ENCODE results near the gene UBE2I.

UBE2I gene

DNA sequence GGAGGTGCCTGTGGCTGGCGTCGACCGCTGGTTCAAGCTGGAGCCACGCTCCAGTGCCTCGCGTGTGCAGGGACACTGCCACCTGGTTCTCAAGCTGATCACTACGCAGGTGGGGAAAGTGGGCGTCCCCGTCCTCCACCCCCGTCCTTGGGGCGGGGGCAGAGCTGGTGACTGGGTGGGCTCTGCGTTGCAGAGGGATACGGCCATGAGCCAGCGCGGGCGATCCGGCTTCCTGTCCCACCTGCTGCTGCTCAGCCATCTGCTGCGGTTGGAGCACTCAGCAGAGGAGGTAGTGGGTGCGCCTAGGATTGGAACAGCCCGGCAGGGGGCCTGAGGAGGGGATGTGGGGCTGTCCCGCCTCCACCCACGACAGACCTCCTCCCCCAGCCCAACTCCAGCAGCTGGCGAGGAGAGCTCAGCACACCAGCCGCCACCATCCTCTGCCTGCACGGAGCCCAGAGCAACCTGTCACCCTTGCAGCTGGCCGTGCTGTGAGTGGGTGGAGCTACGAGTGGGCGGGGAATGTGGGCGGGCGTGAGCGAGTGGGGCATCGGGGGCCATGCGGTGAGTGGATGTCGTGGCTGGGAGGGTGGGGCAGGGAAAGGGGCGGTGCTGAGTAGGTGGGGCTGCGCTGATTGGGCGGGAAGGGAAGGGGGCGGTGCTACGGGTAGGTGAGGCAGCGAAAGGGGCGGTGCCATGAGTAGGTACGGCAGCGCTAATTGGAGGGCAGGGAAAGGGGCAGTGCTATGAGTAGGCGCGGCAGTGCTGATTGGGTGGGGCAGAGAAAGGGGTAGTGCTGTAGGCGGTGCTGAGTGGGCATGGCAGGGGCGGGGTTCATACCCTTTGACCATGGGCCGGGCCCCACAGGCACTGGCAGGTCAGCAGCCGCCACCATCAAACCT, 33.3 kb downstream of the UBE2I start:
- peak; percentile 78 to 93 for DNase-seq (ENCODE audit: low read depth in 2 of 2)

DNA sequence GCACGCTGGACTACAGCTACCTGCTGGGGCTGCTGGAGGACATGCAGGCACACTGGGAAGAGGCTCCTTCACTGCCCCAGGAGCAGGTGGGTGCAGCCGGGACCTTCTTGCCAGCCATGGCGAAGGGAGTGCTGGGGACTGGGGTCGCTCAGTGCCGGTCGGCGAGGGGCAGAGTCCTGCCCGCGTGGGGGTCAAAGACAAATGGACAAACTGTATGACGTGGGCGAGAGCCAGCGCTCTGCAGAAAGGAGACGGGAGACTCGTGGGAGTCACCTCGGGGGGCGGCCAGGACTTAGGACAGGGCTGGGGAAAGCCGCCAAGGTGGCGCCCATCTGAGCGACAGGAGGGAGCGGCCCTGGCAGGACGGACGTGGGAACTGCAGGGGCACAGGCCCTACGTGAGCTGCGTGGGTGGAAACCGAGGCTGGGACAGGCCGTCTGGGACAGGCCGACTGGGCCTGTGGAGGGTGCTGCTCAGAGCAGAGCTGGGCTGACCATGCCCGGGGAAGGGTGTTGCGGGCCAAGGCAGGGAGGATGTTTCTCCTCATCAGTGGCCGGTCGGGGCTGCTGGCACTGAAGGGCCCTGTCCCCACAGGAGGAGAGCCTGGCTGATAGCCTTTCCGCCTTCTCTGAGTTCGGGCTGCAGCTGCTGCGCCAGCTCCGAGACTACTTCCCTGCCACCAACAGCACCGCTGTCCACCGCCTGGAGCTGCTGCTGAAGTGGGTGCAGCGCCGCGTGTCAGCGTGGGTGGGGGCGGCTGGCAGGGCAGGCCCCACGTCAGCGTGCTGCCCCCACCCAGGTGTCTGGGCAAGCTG, 34.2 kb downstream of the UBE2I start:
- DNase-seq (ENCODE audit: low read depth in 2 of 2): no peak

DNA sequence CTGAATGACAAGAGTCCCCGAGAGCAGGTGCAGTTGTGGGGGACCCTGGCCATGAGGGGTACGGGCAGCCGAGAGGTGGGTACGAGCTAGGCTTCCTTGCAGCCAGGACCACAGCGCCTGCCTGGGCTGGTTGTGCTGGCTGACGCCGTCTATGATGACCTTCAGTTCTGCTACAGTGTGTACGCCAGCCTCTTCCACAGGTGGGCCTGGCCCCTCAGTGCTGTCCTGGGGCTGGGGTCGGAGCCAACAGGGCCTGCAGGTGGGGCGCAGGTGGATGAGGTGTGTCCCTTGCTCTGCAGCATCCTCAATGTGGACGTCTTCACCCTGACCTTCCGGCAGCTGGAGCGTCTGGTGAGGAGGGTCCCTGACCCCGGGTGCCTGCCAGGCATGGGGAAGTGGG, 35.1 kb downstream of the UBE2I start:
- DNase-seq (ENCODE audit: low read depth in 2 of 2): no peak

DNA sequence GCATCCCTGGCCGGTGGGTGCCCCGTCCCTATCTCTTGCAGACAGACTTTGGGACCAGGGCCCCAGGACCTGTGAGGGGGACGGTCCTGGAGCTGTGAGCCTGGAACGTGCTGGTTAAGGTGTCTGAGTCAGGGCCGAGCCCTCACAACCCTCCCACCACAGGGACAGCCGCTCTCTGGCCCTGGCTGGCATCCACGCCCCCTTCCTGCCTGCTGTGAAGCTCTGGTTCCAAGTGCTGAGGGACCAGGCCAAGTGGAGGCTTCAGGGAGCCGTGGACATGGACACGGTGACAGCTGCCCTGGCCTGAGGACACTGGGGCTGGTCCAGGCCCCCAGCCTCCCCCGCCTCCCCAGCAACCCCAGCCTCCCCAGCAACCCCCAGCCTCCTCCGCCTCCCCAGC, 35.7 kb downstream of the UBE2I start:
- no peak for DNase-seq (ENCODE audit: low read depth in 2 of 2)

DNA sequence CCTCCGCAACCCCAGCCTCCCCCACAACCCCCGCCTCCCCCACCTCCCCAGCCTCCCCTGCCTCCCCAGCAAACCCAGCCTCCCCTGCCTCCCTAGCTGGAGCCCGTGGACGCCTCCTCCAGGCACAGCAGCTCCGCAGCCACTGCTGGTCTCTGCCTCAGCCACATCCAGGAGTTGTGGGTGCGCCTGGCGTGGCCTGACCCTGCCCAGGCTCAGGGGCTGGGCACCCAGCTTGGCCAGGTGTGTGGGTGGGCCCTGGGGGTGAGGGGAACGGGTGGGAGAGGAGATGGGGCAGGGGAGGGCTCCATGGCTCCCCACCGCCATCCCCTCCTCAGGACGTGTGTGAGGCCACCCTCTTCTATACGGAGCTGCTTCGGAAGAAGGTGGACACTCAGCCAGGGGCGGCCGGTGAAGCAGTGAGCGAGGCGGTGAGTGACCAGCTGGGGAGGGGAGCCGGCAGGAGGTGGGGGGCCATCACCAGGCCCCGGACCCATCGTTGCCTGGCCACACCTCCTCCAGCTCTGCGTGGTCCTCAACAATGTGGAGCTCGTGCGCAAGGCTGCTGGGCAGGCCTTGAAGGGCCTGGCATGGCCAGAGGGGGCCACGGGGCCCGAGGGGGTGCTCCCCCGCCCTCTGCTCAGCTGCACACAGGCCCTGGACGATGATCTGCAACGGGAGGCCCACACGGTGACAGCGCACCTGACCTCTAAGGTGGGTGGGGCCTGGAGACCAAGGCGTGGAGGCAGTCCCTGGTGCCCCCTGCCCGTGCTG, 36.4 kb downstream of the UBE2I start:
- DNase-seq (ENCODE audit: low read depth in 2 of 2): no peak

DNA sequence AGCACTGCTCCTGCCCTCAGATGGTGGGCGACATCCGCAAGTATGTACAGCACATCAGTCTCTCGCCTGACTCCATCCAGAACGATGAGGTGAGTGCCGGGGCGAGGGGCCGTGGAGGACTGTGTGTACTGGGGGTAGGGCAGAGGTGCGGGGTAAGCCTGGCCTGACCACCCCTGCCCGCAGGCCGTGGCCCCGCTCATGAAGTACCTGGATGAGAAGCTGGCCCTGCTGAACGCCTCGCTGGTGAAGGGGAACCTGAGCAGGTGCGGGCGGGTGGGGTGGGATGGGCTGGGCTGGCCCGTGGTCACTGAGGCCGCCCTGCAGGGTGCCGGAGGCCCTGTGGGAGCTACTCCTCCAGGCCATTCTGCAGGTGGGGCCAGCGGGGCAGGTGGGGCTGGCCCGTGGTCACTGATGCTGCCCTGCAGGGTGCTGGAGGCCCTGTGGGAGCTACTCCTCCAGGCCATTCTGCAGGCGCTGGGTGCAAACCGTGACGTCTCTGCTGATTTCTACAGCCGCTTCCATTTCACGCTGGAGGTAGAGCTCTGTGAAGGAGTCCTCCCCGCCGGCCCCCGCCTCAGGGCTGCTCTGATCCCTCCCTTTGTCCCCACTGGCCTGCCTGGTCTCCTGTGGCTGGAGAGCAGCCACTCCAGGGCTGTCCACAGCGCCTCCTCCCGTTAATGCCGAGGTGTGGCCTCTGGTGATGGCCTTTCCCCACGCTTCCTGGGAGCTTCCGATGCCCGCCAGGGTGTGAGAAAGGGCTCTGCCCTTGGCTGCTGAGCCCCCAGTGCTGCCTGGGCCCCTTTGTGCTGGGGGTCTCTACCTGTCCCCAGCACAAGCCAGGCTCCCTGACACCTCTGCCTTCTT, 37.2 kb downstream of the UBE2I start:
- DNase-seq (ENCODE audit: low read depth in 2 of 2): no peak

DNA sequence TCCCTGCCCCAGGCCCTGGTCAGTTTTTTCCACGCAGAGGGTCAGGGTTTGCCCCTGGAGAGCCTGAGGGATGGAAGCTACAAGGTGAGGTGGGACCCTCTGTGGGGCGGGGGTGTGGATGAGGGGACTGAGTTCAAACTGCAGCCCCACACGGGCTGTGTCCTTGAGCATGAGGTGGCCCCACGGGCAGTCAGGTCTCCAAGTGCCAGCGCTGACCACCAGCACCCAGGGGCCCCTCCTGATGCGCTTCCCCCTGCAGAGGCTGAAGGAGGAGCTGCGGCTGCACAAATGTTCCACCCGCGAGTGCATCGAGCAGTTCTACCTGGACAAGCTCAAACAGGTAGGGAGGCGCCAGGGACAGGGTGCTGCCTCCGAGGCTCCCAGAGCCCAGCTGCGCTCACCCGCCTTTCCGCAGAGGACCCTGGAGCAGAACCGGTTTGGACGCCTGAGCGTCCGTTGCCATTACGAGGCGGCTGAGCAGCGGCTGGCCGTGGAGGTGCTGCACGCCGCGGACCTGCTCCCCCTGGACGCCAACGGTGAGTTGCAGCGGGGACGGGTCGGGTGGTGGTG, 37.9 kb downstream of the UBE2I start:
- no peak for DNase-seq (ENCODE audit: low read depth in 2 of 2)

DNA sequence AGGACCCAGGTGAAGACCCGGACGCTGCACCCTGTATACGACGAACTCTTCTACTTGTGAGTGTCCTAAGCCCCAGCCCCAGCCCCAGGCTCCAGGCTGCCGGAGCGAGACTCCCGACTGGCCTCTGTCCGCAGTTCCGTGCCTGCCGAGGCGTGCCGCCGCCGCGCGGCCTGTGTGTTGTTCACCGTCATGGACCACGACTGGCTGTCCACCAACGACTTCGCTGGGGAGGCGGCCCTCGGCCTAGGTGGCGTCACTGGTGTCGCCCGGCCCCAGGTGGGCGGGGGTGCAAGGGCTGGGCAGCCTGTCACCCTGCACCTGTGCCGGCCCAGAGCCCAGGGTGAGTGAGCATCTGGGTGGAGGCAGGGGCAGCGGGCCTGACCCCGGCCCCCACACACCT, 38.5 kb downstream of the UBE2I start:
- DNase-seq (ENCODE audit: low read depth in 2 of 2): no peak

DNA sequence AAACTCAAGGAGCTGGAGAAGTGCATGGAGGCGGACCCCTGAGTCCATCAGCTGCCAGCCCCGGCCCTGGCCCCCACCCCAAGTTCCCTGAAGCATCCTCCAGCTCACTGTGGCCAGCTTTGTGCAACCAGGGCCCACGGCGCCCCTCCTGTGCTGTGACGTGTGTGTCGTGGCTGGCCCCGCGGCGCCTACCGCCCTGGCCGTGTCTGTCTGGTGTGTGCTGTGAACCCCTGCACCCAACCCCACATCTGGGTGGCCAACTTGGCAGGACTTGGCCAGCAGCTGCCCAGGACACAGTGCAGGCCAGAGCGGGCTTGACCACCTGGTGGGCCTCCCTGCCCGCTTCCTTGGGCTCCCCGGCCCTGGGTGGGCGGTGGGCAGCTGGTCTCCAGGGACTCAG, 39.0 kb downstream of the UBE2I start:
- no peak for DNase-seq (ENCODE audit: low read depth in 2 of 2)

DNA sequence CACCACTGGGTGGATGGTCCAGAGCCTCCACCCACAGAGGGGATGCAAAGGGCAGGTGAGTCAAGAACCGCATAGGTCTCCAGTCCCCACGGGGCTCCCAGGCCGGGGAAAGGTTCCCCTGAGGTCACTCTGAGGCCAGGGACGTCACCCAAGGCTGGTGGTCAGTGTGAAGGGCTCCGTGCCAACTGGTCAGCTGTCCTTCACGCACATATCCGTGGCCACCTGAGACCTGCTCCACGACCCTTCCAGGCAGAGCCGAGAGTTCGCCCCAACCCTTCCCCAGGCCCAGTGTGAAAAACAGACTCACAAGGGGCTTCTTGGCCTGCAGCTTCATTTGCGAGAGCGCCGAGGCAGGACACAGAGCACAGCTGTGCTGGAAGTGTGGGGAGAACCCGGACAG, 39.5 kb downstream of the UBE2I start:
- DNase-seq (ENCODE audit: low read depth in 2 of 2): no peak

DNA sequence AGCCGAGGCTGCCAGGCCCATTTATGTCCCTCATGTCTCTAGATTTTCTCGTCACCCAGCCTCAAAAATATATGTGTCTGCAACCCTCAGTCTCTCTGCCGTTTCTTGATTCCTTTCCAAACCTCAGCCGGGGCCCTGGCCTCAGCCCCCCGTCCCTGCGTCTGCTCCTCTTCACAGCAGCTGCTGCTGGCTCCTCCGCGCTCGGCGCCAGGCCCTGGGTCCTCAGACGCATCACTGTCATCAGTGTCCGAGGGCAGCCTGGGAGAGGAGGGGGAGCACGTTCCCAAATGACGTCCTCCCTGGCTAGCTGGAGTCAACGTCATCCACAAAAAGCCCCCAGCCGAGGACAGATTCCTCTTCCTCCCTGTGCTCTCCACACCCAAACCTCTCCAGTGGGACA, 39.9 kb downstream of the UBE2I start:
- no peak for DNase-seq (ENCODE audit: low read depth in 2 of 2)

DNA sequence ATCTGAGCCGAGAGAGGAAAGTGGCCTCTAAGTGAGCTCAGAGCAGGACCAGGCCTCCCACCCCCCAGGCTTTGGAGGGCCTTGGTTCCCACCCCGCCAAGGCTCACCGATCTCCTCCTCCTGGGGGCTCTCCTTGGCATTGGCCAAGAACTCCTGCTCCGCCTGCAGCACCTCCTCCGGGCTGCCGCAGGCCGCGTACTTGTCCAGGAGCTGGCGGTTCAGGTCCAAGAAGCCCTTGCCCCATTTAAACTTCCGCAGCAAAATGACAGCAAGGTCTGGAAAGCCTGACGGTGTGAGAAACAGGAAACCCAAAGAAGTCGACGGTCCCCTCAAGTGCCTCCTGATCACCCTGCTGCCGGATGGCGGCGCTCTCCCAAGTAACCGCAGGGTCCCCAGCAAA, 40.5 kb downstream of the UBE2I start:
- DNase-seq (ENCODE audit: low read depth in 2 of 2): no peak

DNA sequence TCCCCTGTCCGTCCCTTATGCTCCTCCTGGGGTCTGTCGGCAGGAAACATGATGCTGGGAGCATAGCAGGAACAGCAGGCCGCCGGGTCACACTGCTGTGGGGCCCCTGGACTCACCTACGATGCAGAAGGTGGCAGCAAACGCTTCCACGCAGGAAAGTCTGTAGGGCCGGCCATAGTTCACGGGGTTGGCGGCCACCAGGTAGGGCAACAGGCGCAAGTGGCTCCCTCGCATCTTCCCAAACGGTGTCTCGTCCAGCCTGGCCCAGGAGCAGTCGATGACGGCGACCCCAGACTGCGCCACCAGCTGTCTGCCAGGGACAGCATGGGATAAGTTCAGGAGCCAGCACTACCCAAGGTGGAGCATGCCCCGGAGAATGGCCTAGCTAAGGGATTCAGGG, 41.3 kb downstream of the UBE2I start:
- no peak for DNase-seq (ENCODE audit: low read depth in 2 of 2)

DNA sequence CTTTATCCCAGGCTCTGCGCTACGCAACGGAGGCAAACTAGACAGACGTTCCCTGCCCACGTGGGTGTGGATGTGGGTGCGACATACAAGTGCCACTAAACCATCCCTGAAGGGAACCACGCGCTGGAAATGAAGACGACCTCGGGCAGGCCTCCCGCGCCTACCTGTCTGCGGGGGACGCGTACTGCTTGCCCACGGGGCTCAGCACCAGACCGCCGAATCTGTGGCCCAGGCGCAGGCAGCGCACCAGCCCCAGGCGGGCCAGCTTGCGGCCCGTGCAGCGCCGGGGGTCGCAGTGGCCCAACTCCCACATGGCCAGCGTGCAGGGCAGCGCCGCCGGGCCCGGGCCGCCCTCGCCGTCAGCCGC, 41.8 kb downstream of the UBE2I start:
- no peak for DNase-seq (ENCODE audit: low read depth in 2 of 2)

DNA sequence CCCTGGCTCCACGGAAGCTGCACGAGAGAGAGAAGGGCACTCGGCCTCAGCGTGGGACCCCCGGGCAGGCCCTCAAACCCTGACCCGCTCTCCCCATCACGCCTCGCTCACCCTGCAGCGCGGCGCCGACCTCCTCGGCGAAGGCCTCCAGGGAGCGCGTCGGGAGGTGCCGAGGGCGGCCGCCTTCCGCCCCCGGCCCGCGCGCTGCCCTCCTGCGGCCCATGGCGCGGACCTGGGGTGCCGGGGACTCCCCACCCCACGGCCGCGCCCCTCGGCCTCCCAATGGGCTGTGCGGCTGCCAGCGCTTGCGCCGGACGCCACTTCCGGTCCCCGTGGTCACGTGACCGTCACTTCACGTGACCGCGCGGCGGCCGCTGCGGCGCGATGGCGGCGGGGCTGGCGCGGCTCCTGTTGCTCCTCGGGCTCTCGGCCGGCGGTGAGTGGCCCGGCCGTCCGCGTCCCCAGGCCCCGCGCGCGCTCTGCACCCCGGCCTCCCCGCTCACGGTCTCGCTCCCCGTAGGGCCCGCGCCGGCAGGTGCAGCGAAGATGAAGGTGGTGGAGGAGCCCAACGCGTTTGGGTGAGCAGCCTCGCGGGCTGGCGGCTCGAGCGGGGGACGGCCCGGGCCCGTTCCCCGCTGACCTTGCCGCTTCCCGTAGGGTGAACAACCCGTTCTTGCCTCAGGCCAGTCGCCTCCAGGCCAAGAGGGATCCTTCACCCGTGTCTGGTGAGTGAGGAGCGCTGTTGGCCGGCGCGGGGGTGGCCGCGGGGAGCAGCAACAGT, 42.3 kb downstream of the UBE2I start, which contains the start of the genes GNPTG and TSR3:
Gene GNPTG, plus strand, starts transcription at position 350 of the 781 bp plus-strand sequence. Its CDS starts 35 bp downstream, at position 385.
Gene TSR3, minus strand, starts transcription at position 297 of the 781 bp plus-strand sequence. Its CDS starts 74 bp downstream, at position 223.
- DNase-seq (ENCODE audit: low read depth in 2 of 2): peak; percentile 73

DNA sequence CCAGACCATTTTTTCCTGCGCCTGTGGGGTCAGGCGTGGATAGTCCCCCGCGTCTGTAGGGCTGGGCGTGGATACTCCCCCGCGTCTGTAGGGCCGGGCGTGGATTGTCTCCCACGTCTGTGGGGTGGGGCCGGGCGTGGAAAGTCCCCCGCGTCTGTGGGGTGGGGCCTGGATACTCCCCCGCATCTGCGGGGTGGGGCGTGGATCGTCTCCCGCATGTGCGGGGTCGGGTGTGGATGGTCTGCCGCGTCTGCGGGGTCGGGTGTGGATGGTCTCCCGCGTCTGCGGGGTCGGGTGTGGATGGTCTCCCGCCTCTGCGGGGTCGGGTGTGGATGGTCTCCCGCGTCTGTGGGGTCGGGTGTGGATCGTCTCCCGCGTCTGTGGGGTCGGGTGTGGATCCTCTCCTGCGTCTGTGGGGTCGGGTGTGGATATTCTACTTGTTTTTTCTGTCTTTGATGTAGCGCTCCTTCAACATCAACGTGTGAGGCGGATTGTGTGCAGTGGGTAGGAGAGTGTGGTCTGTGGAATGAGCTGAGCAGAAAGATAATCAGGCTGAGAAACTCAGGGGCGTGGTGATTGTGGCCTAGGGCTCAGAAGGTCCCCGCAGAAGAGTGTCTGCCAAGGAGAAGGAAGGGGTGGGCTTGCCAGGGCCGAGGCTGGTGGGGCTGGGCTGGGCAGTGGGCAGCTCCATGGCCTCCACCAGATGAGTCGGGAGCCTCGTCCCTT, 45.5 kb downstream of the UBE2I start:
- DNase-seq (ENCODE audit: low read depth in 2 of 2): no peak

DNA sequence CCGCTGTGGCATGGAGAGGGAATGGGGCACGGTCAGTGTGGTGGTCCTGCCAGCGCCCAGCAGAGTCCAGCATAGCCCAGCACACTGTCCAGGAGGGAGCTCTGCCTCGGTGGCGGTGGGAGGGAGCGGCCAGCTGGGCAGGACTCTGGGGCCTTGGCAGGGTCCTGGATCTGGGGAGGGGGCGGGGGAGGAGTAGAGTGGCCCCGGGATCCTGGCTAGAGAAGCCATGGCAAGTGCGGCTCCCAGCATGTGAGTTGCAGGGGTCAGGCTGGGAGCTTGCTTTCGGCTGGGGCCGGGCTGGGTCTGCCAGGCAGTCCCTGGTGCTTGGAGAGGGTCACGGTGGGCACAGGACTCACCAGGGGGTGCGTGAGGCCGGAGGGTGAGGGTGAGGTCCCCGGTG, 46.2 kb downstream of the UBE2I start:
- DNase-seq (ENCODE audit: low read depth in 2 of 2): no peak

DNA sequence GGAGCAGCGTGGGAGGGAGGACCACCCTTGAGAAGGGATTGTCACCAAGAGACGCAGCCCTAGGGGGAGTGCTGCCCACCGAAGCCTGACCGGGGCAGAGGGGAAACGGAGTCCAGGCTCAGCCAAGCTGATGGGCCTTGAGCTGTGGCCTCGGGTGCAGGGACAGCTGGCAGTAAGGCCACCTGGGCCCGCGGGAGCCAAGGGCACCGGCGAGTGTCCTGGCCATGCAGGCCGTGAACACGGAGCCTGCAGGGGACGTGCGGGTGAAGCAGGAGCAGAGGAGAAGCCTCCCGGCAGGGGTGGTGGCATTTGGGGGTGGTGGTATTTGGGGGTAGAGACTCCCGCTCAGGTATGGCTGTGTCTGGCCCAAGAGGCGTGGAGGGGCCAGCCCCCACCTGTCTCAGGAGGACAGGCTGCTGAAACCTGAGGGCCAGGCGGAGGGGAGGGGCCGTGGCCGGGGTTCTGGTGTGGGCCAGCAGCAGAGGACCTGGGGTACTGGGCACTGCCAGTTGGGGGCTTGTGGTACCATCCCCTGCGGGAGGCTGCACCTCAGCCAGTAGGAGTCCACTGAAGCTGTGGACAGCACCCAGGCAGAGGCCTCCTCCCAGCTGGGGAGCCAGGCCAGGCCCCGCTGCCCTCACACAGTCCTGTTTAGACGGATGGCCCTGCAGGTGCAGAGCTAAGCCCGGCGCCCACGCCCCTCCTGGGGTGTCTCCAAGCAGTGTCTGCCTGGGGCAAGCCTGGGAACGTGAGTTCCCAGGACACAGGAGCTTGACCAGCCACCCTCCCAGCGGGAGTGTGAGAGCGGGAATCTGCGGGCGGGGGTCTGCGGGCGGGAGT, 46.8 kb downstream of the UBE2I start:
- no peak for DNase-seq (ENCODE audit: low read depth in 2 of 2)

All from stimulated activated CD4-positive, alpha-beta T cell treated with anti-CD3 and anti-CD28 coated beads, Interleukin-12 subunit alpha, Interleukin-12 subunit beta, amount 100 ng/mL, for 24 hours (primary cell).